NCI-H146 treated with DMSO at 0.1 percent for 48 hours (cell line): Measurements from ENCODE around the gene LAMA1.

Experiments used
- DNase-seq: peaks from one replicate; lab custom pipeline; 2025; ENCODE audit not compliant: unreplicated experiment; lab: John Stamatoyannopoulos, UW

Gene LAMA1

GRCh38 chr18:7049951-7050350 is 67.6 kb downstream of the LAMA1 start:
- no peak for DNase-seq

GRCh38 chr18:7048081-7048480 is 69.5 kb downstream of the LAMA1 start:
- DNase-seq = no peak

GRCh38 chr18:7047336-7047735 is 70.3 kb downstream of the LAMA1 start:
- no peak for DNase-seq

GRCh38 chr18:7038330-7038851 is 79.2 kb downstream of the LAMA1 start:
- DNase-seq = no peak

GRCh38 chr18:7037470-7037869 is 80.1 kb downstream of the LAMA1 start:
- DNase-seq = no peak

GRCh38 chr18:7035807-7036206 is 81.8 kb downstream of the LAMA1 start:
- DNase-seq = no peak

GRCh38 chr18:7034924-7035323 is 82.7 kb downstream of the LAMA1 start:
- DNase-seq = no peak

- DNase-seq = no peak
Observed at GRCh38 chr18:7032537-7032936, 85.1 kb downstream of the LAMA1 start.

GRCh38 chr18:7028625-7029024 is 89.0 kb downstream of the LAMA1 start:
- no peak for DNase-seq

- DNase-seq = no peak
Observed at GRCh38 chr18:7025194-7025593, 92.4 kb downstream of the LAMA1 start.

GRCh38 chr18:7023581-7023980 is 94.0 kb downstream of the LAMA1 start:
- DNase-seq = no peak

- no peak for DNase-seq
Observed at GRCh38 chr18:7023063-7023580, 94.5 kb downstream of the LAMA1 start.

- peak; percentile 31 for DNase-seq
Observed at GRCh38 chr18:7021994-7022840, 95.4 kb downstream of the LAMA1 start.

- DNase-seq = no peak
Observed at GRCh38 chr18:7020995-7021777, 96.4 kb downstream of the LAMA1 start.

GRCh38 chr18:7017013-7017412 is 100.6 kb downstream of the LAMA1 start:
- no peak for DNase-seq

- no peak for DNase-seq
Observed at GRCh38 chr18:7011142-7011541, 106.5 kb downstream of the LAMA1 start.

- no peak for DNase-seq
Observed at GRCh38 chr18:7004009-7004408, 113.6 kb downstream of the LAMA1 start.

GRCh38 chr18:7002107-7002506 is 115.5 kb downstream of the LAMA1 start:
- no peak for DNase-seq

- DNase-seq = no peak
Observed at GRCh38 chr18:7000484-7001096, 117.0 kb downstream of the LAMA1 start.

GRCh38 chr18:6997808-6998207 is 119.8 kb downstream of the LAMA1 start:
- no peak for DNase-seq

- DNase-seq = no peak
Observed at GRCh38 chr18:6994771-6995430, 122.7 kb downstream of the LAMA1 start.
